Measurements from ENCODE around the gene SLMAP.

Gene SLMAP

DNA sequence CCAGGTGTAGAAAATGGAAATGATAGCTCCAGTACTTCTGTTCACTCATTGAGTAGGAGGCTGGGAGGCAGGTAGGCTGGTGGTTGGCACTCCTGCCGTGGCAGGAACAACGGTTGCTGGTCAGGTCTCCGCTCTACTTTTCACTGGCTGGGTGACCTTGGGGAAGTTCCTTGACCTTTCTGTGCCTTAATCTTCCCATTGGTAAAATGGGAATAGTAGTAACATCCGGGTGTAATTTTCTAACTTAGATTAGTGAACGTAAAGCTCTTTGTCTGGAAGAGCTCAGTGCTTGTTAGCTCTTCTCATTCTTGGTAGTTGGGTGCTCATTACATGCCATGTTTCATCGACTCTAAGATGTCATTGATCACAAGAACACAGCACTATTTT is 206.3 kb downstream of the SLMAP start:
- no peak for DNase-seq (ENCODE audit: low read depth in 2 of 2)

DNA sequence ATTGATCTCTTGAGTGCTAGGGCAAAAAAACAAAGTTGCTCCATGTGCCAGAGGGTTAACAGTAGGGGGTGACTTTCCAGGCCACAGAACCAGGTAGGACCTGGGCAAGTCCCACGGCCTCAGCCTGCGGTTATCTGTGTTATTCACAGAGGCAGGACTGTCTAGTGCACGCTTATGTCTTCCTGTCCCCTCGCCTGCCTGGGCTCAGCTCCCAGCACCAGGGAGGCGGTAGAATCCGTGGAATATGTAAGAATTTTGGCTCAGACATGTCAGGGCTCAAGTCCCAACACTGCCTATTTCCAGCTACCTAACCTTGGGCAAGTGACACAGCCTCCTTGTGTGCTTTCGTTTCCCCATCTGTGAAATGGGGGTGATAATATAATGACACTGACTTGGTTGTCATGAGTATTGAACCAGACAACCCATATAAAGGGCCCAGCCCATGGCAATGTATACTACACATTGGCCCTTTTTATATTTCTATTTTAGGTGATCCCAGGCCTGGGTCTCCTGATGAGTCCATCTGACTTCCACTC is 207.8 kb downstream of the SLMAP start:
- no peak for DNase-seq (ENCODE audit: low read depth in 2 of 2)

DNA sequence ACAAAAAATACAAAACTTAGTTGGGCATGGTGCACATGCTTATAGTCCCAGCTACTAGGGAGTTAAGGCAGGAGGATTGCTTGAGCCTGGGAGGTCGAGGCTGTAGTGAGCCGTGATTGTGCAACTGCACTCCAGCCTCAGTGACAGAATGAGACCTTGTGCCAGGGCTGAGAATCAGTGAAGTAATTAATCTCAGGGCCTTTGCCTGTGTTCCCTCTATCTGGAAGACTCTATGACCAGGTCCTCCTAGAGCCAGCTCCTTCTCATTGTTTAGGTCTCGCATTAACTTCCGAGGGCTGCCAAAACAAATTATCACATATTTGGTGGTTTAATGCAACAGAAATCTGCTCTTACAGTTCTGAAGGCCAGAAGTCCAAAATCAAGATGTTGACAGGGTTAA is 210.7 kb downstream of the SLMAP start:
- no peak for DNase-seq (ENCODE audit: low read depth in 2 of 2)

GRCh38 chr3:57967590-57967989 is 211.5 kb downstream of the SLMAP start:
- DNase-seq (ENCODE audit: low read depth in 2 of 2), result no peak

DNA sequence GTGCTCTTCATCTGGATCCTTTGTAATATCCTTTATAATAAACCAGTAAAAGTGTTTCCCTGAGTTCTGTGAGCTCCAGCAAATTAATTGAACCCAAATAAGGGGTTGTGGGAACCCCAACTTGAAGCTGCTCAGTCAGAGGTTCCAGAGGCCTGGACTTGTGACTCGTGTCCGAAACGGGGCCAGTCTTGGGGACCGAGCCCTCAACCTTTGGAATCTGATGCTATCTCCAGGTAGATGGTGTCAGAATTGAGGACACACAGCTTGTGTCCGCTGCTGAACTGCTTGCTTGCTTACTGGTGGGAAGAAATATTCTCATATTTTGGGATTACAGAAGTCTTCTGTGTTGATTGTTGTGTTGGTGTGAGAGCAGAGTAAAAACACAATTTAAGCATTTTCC is 212.4 kb downstream of the SLMAP start:
- no peak for DNase-seq (ENCODE audit: low read depth in 2 of 2)

DNA sequence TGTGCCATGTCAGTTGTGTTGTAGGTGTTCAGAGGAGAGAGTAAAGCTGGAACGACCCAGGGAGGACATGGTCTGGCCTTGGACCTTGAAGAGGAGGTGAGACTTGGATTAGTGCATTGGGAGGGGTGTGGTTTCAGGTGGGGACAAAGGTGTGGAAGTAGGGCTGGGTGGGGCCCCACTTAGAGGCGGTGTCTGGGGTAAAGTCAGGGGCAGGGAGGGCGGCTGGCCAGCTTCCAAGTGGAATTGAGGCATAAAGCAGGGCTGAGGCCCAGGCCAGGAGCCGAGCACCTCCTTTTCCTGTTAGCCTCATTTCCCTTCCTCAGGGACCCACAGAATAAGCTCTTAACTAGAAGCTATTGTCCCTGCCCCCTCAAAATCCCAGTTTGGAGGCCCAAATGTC is 215.9 kb downstream of the SLMAP start:
- DNase-seq (ENCODE audit: low read depth in 2 of 2), result no peak

DNA sequence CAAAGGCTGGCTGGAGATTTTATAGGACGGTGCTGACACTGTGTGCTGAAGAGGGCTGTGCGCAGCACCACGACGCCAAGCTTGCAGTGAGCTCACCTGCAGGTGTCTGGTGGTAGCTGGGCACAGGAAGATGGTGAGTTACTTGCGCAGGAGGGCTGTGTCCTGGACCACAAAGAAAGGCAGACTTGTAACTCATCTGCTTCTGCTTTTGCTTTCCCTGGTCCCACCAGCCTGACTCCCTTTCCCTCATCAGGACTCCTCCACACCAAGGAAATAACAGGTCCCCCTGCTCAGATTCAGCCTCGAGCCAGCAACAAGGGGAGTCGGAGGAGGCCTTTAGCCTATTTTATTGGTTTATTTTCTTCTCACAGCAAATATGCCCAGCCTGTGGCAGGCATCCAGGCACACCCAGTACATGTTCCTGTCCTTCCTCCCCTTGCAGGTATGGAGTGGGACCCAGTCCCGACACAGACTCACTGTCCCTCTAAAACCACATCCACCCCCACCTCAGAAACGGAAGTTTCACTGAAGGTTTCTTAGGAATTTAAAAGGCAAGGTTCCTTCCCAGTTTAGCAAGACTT is 216.5 kb downstream of the SLMAP start:
- no peak for DNase-seq (ENCODE audit: low read depth in 2 of 2)

- no peak for DNase-seq (ENCODE audit: low read depth in 2 of 2)
Observed at GRCh38 chr3:57973715-57974477, 217.8 kb downstream of the SLMAP start.

DNA sequence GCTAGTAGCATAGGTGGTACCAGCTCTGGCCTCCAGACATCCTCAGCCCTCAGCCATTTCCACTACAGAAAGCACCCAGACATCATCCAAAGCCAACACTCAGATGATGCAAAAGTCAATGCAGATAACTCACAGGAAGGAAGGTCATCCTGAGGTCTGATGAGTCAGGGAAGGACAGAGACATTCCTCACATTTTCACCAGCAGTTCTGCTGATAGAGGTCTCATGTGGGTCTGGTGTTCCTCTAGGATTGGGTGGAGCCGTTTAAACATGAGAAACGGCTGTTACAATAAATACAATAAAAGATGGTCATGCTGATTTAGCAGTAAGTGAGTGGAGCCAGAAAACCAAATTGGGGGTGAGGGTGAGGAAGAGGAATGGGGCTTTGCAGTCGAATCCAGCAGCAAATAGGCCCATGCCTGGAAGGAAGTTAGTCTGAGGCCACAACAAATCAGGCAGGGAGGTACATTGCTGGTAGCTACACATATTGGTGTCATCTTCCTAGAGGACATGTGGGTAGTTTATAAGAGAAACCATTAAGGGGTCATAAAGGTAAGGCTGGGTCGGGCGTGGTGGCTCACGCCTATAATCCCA is 218.8 kb downstream of the SLMAP start:
- DNase-seq (ENCODE audit: low read depth in 2 of 2), result no peak

DNA sequence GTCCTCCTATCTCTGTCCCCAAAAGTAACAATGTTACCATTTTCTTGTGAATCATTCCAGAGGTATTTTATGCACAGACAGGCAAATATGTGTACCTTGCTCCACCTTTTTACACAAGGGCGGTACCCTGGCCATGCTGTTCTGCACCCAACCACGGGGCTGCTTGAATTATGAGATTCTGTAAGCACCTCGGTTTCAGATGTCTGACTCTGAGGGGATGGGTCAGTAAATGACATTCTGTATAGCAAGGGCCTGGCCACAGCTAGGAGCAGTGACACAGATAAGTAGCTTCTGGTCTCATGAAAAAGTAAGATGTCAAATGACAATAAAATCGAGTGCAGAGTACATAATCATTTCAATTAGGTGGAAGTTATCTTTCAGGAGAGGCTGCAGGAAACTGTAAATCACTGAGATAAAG is 221.7 kb downstream of the SLMAP start:
- DNase-seq (ENCODE audit: low read depth in 2 of 2), result no peak

GRCh38 chr3:57978316-57978715 is 222.2 kb downstream of the SLMAP start:
- no peak for DNase-seq (ENCODE audit: low read depth in 2 of 2)

Data from stimulated activated CD4-positive, alpha-beta T cell treated with anti-CD3 and anti-CD28 coated beads, Interleukin-1b, Interleukin-23, amount 100 ng/mL, for 4 hours (primary cell).